ENCODE data around the gene SFMBT2.

SFMBT2 gene

GRCh38 chr10:7119325-7120015, 291.4 kb downstream of the SFMBT2 start:
- ChIA-PET POLR2A (no interaction called here), CTCF (no interaction called here)
- no peak for DNase-seq (ENCODE audit: extremely low spot score)
- TF ChIP-seq HDGF (IDR thresholded peaks at IDR 0.05; ENCODE audit: borderline replicate concordance): no peak
- TF ChIP-seq CTBP1 (IDR thresholded peaks at IDR 0.05; ENCODE audit: borderline replicate concordance): no peak
- TF ChIP-seq ARNT (IDR thresholded peaks at IDR 0.05): no peak
- TF ChIP-seq FOXM1 (IDR thresholded peaks at IDR 0.05; ENCODE audit: borderline replicate concordance): no peak
- TF ChIP-seq L3MBTL2 (conservative IDR thresholded peaks at IDR 0.05): no peak
- no peak for TF ChIP-seq FOXA1 (IDR thresholded peaks at IDR 0.05)
- TF ChIP-seq ELF4 (IDR thresholded peaks at IDR 0.05): no peak
- no peak for TF ChIP-seq FOXK2 (IDR thresholded peaks at IDR 0.05)
- no peak for TF ChIP-seq LEF1 (IDR thresholded peaks at IDR 0.05; ENCODE audit: borderline replicate concordance)
- no peak for TF ChIP-seq SUZ12 (IDR thresholded peaks at IDR 0.05)
- no peak for TF ChIP-seq SP1 (IDR thresholded peaks at IDR 0.05)
- TF ChIP-seq ZNF384 (IDR thresholded peaks at IDR 0.05): no peak
- no peak for TF ChIP-seq PKNOX1 (IDR thresholded peaks at IDR 0.05)
- no peak for TF ChIP-seq TARDBP (IDR thresholded peaks at IDR 0.05)
- no peak for TF ChIP-seq BHLHE40 (IDR thresholded peaks at IDR 0.05; ENCODE audit: borderline replicate concordance)
- no peak for TF ChIP-seq NFRKB (IDR thresholded peaks at IDR 0.05)

DNA sequence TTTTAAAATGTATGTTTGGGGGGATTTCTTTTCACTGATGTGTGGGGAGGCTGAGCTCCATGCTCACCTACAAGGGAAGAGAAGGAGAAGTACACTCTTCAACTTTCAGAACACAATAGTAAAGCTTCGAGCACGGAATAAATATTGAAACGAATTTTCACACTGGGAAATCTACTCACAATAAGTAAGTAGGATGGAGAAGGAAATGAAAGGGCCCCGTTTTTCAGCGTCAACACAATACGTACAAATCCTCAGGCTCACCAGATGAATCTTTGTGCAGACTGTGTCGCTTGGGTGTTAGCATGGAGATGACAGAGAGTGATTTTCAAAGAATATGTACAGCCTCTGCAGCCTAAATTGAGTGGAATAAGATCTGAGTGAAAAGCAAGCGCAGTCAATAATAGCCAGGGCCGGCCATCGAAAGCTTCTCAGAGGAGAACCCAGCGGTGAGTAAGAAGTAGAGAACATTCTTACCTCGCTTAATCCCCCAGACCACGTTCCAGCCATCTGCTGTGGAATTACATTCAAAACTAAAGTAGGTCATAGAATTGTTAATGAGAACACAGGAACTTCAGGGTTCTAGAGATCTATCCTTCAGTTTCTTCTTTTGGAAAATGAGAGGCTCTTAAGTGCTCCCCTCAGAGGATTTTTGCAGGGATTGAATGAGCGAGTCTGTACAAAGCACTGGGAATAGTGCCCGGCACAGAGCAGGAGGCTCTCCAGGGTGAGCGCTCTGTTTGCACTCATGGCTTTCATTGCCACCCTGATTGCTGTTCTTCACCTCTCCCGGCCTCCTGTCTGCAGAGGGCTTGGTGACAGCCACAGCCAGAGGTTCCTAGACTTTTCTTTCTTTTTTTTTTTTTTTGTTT, 292.8 kb downstream of the SFMBT2 start:
- no peak for DNase-seq (ENCODE audit: extremely low spot score)
- ChIA-PET POLR2A (no interaction called here), CTCF (no interaction called here)
- no peak for TF ChIP-seq ZNF384 (IDR thresholded peaks at IDR 0.05)
- no peak for TF ChIP-seq PKNOX1 (IDR thresholded peaks at IDR 0.05)
- TF ChIP-seq ARNT (IDR thresholded peaks at IDR 0.05): no peak
- TF ChIP-seq TARDBP (IDR thresholded peaks at IDR 0.05): no peak
- TF ChIP-seq ELF4 (IDR thresholded peaks at IDR 0.05): no peak
- TF ChIP-seq LEF1 (IDR thresholded peaks at IDR 0.05; ENCODE audit: borderline replicate concordance): no peak
- no peak for TF ChIP-seq SUZ12 (IDR thresholded peaks at IDR 0.05)

DNA sequence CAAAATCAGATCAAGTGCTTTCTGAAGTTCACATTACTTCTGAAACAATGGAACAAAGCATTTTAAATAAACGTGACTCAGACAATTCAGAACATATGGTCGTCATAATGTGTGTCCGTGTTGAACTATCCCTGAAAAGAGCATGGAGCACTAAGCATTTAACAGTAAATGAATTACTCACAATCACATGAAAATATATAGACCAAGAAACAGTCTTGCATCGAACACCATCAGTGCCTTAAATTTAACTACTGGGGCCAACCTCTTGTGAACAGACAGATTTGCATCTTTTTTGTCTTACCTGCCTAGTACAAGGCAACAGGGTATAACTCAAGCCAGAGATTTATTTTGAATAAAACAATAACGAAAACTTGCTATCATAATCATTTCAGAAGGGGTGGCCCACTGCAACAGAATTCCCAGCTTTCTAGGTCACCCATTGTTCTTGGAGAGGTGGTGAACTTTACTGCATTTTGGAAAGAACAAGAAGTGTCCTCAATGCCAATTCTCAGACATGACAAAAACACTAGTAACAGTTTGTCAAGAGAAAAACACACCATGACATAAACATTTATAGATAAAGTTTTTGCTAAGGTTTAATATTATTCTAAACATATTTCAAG, 293.5 kb downstream of the SFMBT2 start:
- ChIA-PET POLR2A (no interaction called here), CTCF (no interaction called here)
- TF ChIP-seq BHLHE40 (IDR thresholded peaks at IDR 0.05; ENCODE audit: borderline replicate concordance) (no peak), L3MBTL2 (conservative IDR thresholded peaks at IDR 0.05) (no peak), PKNOX1 (IDR thresholded peaks at IDR 0.05) (no peak), TARDBP (IDR thresholded peaks at IDR 0.05) (no peak), ARNT (IDR thresholded peaks at IDR 0.05) (no peak), ZNF384 (IDR thresholded peaks at IDR 0.05) (no peak)
- DNase-seq (ENCODE audit: extremely low spot score): no peak

- TF ChIP-seq ZNF384 (IDR thresholded peaks at IDR 0.05) (no peak), PKNOX1 (IDR thresholded peaks at IDR 0.05) (no peak), TARDBP (IDR thresholded peaks at IDR 0.05) (no peak), LEF1 (IDR thresholded peaks at IDR 0.05; ENCODE audit: borderline replicate concordance) (no peak), FOXA1 (IDR thresholded peaks at IDR 0.05) (no peak), FOXM1 (IDR thresholded peaks at IDR 0.05; ENCODE audit: borderline replicate concordance) (no peak), ELF4 (IDR thresholded peaks at IDR 0.05) (no peak), SP1 (IDR thresholded peaks at IDR 0.05) (no peak), FOXK2 (IDR thresholded peaks at IDR 0.05) (no peak), HDGF (IDR thresholded peaks at IDR 0.05; ENCODE audit: borderline replicate concordance) (no peak), NFRKB (IDR thresholded peaks at IDR 0.05) (no peak), ARNT (IDR thresholded peaks at IDR 0.05) (no peak), SUZ12 (IDR thresholded peaks at IDR 0.05) (no peak), CTBP1 (IDR thresholded peaks at IDR 0.05; ENCODE audit: borderline replicate concordance) (no peak), L3MBTL2 (conservative IDR thresholded peaks at IDR 0.05) (no peak), BHLHE40 (IDR thresholded peaks at IDR 0.05; ENCODE audit: borderline replicate concordance) (no peak)
- no peak for DNase-seq (ENCODE audit: extremely low spot score)
- ChIA-PET CTCF (interaction anchor here (0.6 kb wide), 1 partner anchor 69 kb away, joined by 4 read pairs; no protein-coding TSS in a partner anchor), POLR2A (no interaction called here)
Measured at GRCh38 chr10:7111561-7111960, 299.3 kb downstream of the SFMBT2 start.

- TF ChIP-seq BHLHE40 (IDR thresholded peaks at IDR 0.05; ENCODE audit: borderline replicate concordance) (no peak), SUZ12 (IDR thresholded peaks at IDR 0.05) (no peak), ZNF384 (IDR thresholded peaks at IDR 0.05) (no peak)
- no peak for DNase-seq (ENCODE audit: extremely low spot score)
- ChIA-PET POLR2A (no interaction called here), CTCF (interaction anchor here (0.6 kb wide), 1 partner anchor 69 kb away, joined by 4 read pairs; no protein-coding TSS in a partner anchor)
Measured at GRCh38 chr10:7111089-7111488, 299.7 kb downstream of the SFMBT2 start.

Measured in HEK293T (cell line).